ENCODE measurements around the gene CBX3. TPM values are rescaled to one million over a fixed set of nuclear protein-coding genes. Genes with fewer than 3 reads are reported as not detected.

Gene CBX3
- total and polyA plus RNA-seq, 2 of the 13 experiments (the other 11 are each of a cell fraction or from before 2014, with no cell fraction given): 53.9 to 249 TPM

DNA sequence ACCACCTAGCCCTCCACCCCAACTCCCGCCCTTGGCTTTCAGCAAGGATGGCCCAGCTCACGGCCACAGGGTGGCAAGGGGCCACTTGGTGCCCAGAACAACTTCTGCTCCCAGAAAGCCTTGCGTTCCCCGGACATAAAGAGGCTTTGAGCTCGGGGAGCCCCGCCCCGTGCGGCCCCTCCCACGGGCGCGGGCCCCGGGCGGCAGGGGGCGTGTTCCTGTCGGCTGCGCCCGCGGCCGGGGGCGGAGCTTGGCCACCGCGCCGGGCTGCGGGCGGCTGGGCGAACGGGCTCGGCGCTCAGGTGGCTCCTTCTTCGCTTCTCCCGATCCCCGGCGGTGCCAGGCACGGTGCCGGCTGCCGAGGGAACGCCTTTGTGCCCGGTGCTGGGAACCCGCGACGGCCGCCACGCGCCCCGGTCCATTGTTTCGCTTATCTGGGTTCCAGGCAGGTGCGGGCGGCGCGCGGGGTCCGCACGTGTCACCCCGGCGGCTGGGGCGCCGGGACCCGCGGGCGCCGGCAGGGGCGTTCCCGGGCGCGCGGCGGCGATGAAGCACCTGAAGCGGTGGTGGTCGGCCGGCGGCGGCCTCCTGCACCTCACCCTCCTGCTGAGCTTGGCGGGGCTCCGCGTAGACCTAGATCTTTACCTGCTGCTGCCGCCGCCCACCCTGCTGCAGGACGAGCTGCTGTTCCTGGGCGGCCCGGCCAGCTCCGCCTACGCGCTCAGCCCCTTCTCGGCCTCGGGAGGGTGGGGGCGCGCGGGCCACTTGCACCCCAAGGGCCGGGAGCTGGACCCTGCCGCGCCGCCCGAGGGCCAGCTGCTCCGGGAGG lies 49.4 kb upstream of the CBX3 start, which contains the start of gene NFE2L3 (continued):
- TF ChIP-seq, protein P1, sequence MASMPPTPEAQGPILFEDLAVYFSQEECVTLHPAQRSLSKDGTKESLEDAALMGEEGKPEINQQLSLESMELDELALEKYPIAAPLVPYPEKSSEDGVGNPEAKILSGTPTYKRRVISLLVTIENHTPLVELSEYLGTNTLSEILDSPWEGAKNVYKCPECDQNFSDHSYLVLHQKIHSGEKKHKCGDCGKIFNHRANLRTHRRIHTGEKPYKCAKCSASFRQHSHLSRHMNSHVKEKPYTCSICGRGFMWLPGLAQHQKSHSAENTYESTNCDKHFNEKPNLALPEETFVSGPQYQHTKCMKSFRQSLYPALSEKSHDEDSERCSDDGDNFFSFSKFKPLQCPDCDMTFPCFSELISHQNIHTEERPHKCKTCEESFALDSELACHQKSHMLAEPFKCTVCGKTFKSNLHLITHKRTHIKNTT (CRISPR knock-in tag; IDR thresholded peaks at IDR 0.05): no peak
- TF ChIP-seq ASH2L (IDR thresholded peaks at IDR 0.05; ENCODE audit: insufficient read length, low read depth, low read length): peak; percentile 2
- TF ChIP-seq, protein P2, sequence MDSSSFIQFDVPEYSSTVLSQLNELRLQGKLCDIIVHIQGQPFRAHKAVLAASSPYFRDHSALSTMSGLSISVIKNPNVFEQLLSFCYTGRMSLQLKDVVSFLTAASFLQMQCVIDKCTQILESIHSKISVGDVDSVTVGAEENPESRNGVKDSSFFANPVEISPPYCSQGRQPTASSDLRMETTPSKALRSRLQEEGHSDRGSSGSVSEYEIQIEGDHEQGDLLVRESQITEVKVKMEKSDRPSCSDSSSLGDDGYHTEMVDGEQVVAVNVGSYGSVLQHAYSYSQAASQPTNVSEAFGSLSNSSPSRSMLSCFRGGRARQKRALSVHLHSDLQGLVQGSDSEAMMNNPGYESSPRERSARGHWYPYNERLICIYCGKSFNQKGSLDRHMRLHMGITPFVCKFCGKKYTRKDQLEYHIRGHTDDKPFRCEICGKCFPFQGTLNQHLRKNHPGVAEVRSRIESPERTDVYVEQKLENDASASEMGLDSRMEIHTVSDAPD (CRISPR knock-in tag; IDR thresholded peaks at IDR 0.05): no peak
- TF ChIP-seq MBD4 (IDR thresholded peaks at IDR 0.05; ENCODE audit: borderline replicate concordance, low read length): no peak
- TF ChIP-seq AFF4 (CRISPR knock-in tag; IDR thresholded peaks at IDR 0.05): no peak
- TF ChIP-seq, protein P3, sequence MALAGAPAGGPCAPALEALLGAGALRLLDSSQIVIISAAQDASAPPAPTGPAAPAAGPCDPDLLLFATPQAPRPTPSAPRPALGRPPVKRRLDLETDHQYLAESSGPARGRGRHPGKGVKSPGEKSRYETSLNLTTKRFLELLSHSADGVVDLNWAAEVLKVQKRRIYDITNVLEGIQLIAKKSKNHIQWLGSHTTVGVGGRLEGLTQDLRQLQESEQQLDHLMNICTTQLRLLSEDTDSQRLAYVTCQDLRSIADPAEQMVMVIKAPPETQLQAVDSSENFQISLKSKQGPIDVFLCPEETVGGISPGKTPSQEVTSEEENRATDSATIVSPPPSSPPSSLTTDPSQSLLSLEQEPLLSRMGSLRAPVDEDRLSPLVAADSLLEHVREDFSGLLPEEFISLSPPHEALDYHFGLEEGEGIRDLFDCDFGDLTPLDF (CRISPR knock-in tag; IDR thresholded peaks at IDR 0.05): no peak
- TF ChIP-seq MEF2D (CRISPR knock-in tag; IDR thresholded peaks at IDR 0.05): no peak
- TF ChIP-seq JDP2 (CRISPR knock-in tag; IDR thresholded peaks at IDR 0.05; ENCODE audit: borderline replicate concordance): no peak
- TF ChIP-seq KMT2B (CRISPR knock-in tag; IDR thresholded peaks at IDR 0.05): no peak
- TF ChIP-seq, protein P4, sequence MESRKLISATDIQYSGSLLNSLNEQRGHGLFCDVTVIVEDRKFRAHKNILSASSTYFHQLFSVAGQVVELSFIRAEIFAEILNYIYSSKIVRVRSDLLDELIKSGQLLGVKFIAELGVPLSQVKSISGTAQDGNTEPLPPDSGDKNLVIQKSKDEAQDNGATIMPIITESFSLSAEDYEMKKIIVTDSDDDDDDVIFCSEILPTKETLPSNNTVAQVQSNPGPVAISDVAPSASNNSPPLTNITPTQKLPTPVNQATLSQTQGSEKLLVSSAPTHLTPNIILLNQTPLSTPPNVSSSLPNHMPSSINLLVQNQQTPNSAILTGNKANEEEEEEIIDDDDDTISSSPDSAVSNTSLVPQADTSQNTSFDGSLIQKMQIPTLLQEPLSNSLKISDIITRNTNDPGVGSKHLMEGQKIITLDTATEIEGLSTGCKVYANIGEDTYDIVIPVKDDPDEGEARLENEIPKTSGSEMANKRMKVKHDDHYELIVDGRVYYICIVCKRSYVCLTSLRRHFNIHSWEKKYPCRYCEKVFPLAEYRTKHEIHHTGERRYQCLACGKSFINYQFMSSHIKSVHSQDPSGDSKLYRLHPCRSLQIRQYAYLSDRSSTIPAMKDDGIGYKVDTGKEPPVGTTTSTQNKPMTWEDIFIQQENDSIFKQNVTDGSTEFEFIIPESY (CRISPR knock-in tag; IDR thresholded peaks at IDR 0.05): no peak
- no peak for TF ChIP-seq HNF1B (CRISPR knock-in tag; IDR thresholded peaks at IDR 0.05)
- TF ChIP-seq NFKBIZ (CRISPR knock-in tag; IDR thresholded peaks at IDR 0.05): no peak
- no peak for TF ChIP-seq ZNF770 (CRISPR knock-in tag; IDR thresholded peaks at IDR 0.05)
- TF ChIP-seq SALL1 (CRISPR knock-in tag; IDR thresholded peaks at IDR 0.05): no peak; the same call in 1 of the 2 replicates
- 0 out of 2 replicates have a peak, but pooled peaks have one; percentile 26 for TF ChIP-seq GATAD2A (CRISPR knock-in tag; IDR thresholded peaks at IDR 0.05)

Data from HepG2 (cell line).